ENCODE data around the gene DENND1A. TPM values are rescaled to one million over a fixed set of nuclear protein-coding genes. Genes with fewer than 3 reads are reported as not detected.

DENND1A gene
- total RNA-seq, 1 experiment from 2014 or later = 23.5 TPM

GRCh38 chr9:123395276-123395688, 534.6 kb downstream of the DENND1A start (continued):
- TF ChIP-seq RELA (CRISPR knock-in tag; IDR thresholded peaks at IDR 0.05; ENCODE audit: borderline replicate concordance) (no peak), ZNF512 (CRISPR knock-in tag; IDR thresholded peaks at IDR 0.05; ENCODE audit: borderline replicate concordance) (no peak), ELF4 (CRISPR knock-in tag; IDR thresholded peaks at IDR 0.05; ENCODE audit: low read depth) (no peak), FOXP4 (CRISPR knock-in tag; IDR thresholded peaks at IDR 0.05) (no peak), MLX (CRISPR knock-in tag; IDR thresholded peaks at IDR 0.05) (no peak), SMAD4 (CRISPR knock-in tag; IDR thresholded peaks at IDR 0.05) (no peak), CTCF (IDR thresholded peaks at IDR 0.05) (no peak), NR2C2 (CRISPR knock-in tag; IDR thresholded peaks at IDR 0.05) (no peak), PRDM15 (CRISPR knock-in tag; IDR thresholded peaks at IDR 0.05) (no peak), E2F4 (CRISPR knock-in tag; IDR thresholded peaks at IDR 0.05; ENCODE audit: borderline replicate concordance, low read depth) (no peak), ESRRA (CRISPR knock-in tag; IDR thresholded peaks at IDR 0.05; ENCODE audit: borderline replicate concordance) (no peak), ATF2 (CRISPR knock-in tag; IDR thresholded peaks at IDR 0.05; ENCODE audit: borderline replicate concordance, low read depth) (no peak)
